IMR-90 (cell line): ENCODE results near the gene ZNF618. TPM values are rescaled to one million over a fixed set of nuclear protein-coding genes. Genes with fewer than 3 reads are reported as not detected.

Experiments
- ATAC-seq: fragments of 200-7000 bp; cut with Tn5 transposase; 2 replicates; pipeline ENCODE4 v1.9.1; 2020; ENCODE audit warnings: low read depth, mild to moderate bottlenecking, moderate library complexity
- BruUV-seq: library from RNA; stranded (reverse); fragments of 400-500 nt; replicated peaks from 2 replicates; lab custom pipeline; 2021; lab: Mats Ljungman, UMichigan
- CTCF ChIA-PET: fragments of 300-600 bp; formaldehyde crosslinking; extraction: SDS; loops from one replicate; lab custom pipeline; 2021; ENCODE audit warnings: antibody characterized with exemption; lab: Yijun Ruan, JAX
- POLR2A ChIA-PET: fragments of 300-600 bp; sonication (Branson Sonifier 250); formaldehyde crosslinking; loops from one replicate; lab custom pipeline; 2022; ENCODE audit warnings: antibody characterized with exemption; ENCODE audit not compliant: unreplicated experiment; lab: Charles Lee
- DNase-seq: peaks from one replicate; pipeline ENCODE4 v3.0.0; 2013
- H2AFZ ChIP-seq: replicated peaks from 2 replicates; pipeline ENCODE3; 2013; ENCODE audit warnings: low read length, mild to moderate bottlenecking; ENCODE audit not compliant: poor library complexity
- H2AK5ac ChIP-seq: 2 replicates; pipeline ENCODE4 v1.6.1; 2013; ENCODE audit warnings: low read depth, low read length, inconsistent platforms
- H2AK9ac ChIP-seq: replicated peaks from 2 replicates; pipeline ENCODE3; 2013; ENCODE audit warnings: mild to moderate bottlenecking, low read depth, low read length, moderate library complexity; ENCODE audit not compliant: poor library complexity
- H2BK120ac ChIP-seq: 2 replicates; pipeline ENCODE4 v1.6.1; 2013; ENCODE audit warnings: low read depth, low read length, inconsistent platforms
- H2BK15ac ChIP-seq: 3 replicates; pipeline ENCODE4 v1.6.1; 2013; ENCODE audit warnings: low read depth, low read length, inconsistent platforms
- H2BK20ac ChIP-seq: 2 replicates; pipeline ENCODE4 v1.6.1; 2013; ENCODE audit warnings: low read depth, mild to moderate bottlenecking, inconsistent platforms, low read length, moderate library complexity
- H2BK5ac ChIP-seq: 2 replicates; pipeline ENCODE4 v1.6.1; 2013; ENCODE audit warnings: mild to moderate bottlenecking, low read depth, low read length, inconsistent platforms; ENCODE audit not compliant: poor library complexity, severe bottlenecking
- H3K14ac ChIP-seq: replicated peaks from 2 replicates; pipeline ENCODE4 v1.6.1; 2013; ENCODE audit warnings: low read depth, low read length, inconsistent platforms
- H3K18ac ChIP-seq: 2 replicates; pipeline ENCODE4 v1.6.1; 2013; ENCODE audit warnings: low read depth, low read length, control low read depth
- H3K23ac ChIP-seq: 2 replicates; pipeline ENCODE4 v1.6.1; 2013; ENCODE audit warnings: low read depth, low read length, inconsistent platforms
- H3K27ac ChIP-seq: 2 replicates; pipeline ENCODE4 v1.5.1; 2013; ENCODE audit warnings: mild to moderate bottlenecking, control low read depth, low read length; ENCODE audit not compliant: insufficient read depth
- H3K27me3 ChIP-seq: 2 replicates; pipeline ENCODE4 v1.6.1; 2013; ENCODE audit warnings: low read length; ENCODE audit not compliant: control insufficient read depth, insufficient read depth
- H3K36me3 ChIP-seq: 2 replicates; pipeline ENCODE4 v1.6.1; 2013; ENCODE audit warnings: low read length, mixed read lengths; ENCODE audit not compliant: control insufficient read depth, insufficient read depth
- H3K4ac ChIP-seq: 2 replicates; pipeline ENCODE4 v1.6.1; 2013; ENCODE audit warnings: low read depth, low read length, inconsistent platforms
- H3K4me1 ChIP-seq: 2 replicates; pipeline ENCODE4 v1.6.1; 2013; ENCODE audit warnings: low read length, mixed read lengths; ENCODE audit not compliant: control insufficient read depth, insufficient read depth
- H3K4me2 ChIP-seq: 2 replicates; pipeline ENCODE4 v1.6.1; 2013; ENCODE audit warnings: low read depth, mild to moderate bottlenecking, control low read depth, low read length, moderate library complexity
- H3K4me3 ChIP-seq: 2 replicates; pipeline ENCODE4 v1.5.1; 2013; ENCODE audit warnings: low read depth, mild to moderate bottlenecking, control low read depth, low read length, moderate library complexity; ENCODE audit not compliant: insufficient read depth
- H3K56ac ChIP-seq: 2 replicates; pipeline ENCODE4 v1.6.1; 2013; ENCODE audit warnings: low read length, inconsistent platforms; ENCODE audit not compliant: insufficient read depth; ENCODE audit errors: extremely low read depth
- H3K79me1 ChIP-seq, 2 experiments: 2 replicates each; pipeline ENCODE4 v1.6.1; 2013; ENCODE audit warnings: low read length in 2 of 2, inconsistent platforms in 1 of 2, low read depth in 1 of 2
- H3K9ac ChIP-seq: 2 replicates; pipeline ENCODE4 v1.6.1; 2013; ENCODE audit warnings: low read depth, low read length, control low read depth
- H3K9me1 ChIP-seq: 2 replicates; pipeline ENCODE4 v1.6.1; 2013; ENCODE audit warnings: low read length, inconsistent platforms; ENCODE audit not compliant: insufficient read depth
- H3K9me3 ChIP-seq: 2 replicates; pipeline ENCODE4 v1.6.1; 2013; ENCODE audit warnings: low read length; ENCODE audit not compliant: control insufficient read depth, insufficient read depth
- H4K20me1 ChIP-seq: 2 replicates; pipeline ENCODE4 v1.6.1; 2013; ENCODE audit warnings: low read length, inconsistent platforms; ENCODE audit not compliant: insufficient read depth
- H4K5ac ChIP-seq: 2 replicates; pipeline ENCODE4 v1.6.1; 2013; ENCODE audit warnings: mild to moderate bottlenecking, low read depth, low read length, control low read depth
- H4K8ac ChIP-seq, 2 experiments: 2 replicates each; pipeline ENCODE4 v1.6.1; 2013; ENCODE audit warnings: low read depth in 2 of 2, low read length in 2 of 2, control low read depth in 1 of 2, inconsistent platforms in 1 of 2
- H4K91ac ChIP-seq: 2 replicates; pipeline ENCODE4 v1.6.1; 2013; ENCODE audit warnings: low read depth, low read length, inconsistent platforms; ENCODE audit not compliant: insufficient read depth
- BHLHE40 ChIP-seq: fragments of 150-350 bp; IDR thresholded peaks from 2 replicates; pipeline ENCODE4 v1.6.1; 2016; ENCODE audit warnings: mild to moderate bottlenecking, low read depth, low read length
- FOS ChIP-seq: fragments of 150-350 bp; IDR thresholded peaks from 2 replicates; pipeline ENCODE4 v1.6.1; 2016; ENCODE audit warnings: low read depth, low read length
- RCOR1 ChIP-seq: IDR thresholded peaks from 2 replicates; pipeline ENCODE4 v1.6.1; 2012; ENCODE audit warnings: mild to moderate bottlenecking, low read length, improper control_type of control experiment; ENCODE audit not compliant: insufficient replicate concordance
- RFX5 ChIP-seq: IDR thresholded peaks from 2 replicates; pipeline ENCODE4 v1.8.0; 2012; ENCODE audit warnings: low read depth, mild to moderate bottlenecking, low read length, moderate library complexity
- WGBS, 2 experiments: methylation state at CpG; one replicate each; pipeline versions ENCODE4 v1.1.5 to v1.1.7; 2013; ENCODE audit warnings: missing lambda C conversion rate in 2 of 2; ENCODE audit not compliant: insufficient read length in 1 of 2; ENCODE audit errors: extremely low coverage in 2 of 2; 5-methylcytosine and 5-hydroxymethylcytosine counted together
- dilution Hi-C: fragments of 300-500 bp; cut with HindIII; formaldehyde crosslinking; loops from one replicate; pipeline ENCODE4 v1.14.3; 2018; ENCODE audit warnings: low sequenced_read_pairs; ENCODE audit not compliant: unreplicated experiment
- in situ Hi-C: fragments of 300-500 bp; cut with MboI; formaldehyde crosslinking; loops from 3 replicates; pipeline ENCODE4 v1.14.3; 2019; ENCODE audit warnings: low sequenced_read_pairs, inconsistent platforms, mixed read lengths
- intact Hi-C: fragments of 100-400 bp; cut with micrococcal nuclease; formaldehyde crosslinking; loops from 2 replicates; pipeline ENCODE4 v1.10.0; 2022
- polyA plus RNA-seq, 3 experiments: library from polyadenylated mRNA; depleted of rRNA; stranded (reverse); fragments of >200 nt; gene quantifications; 2 replicates each; pipeline ENCODE4 v1.2.3, GENCODE V29; 2012; ENCODE audit warnings: low replicate concordance in 1 of 3
- total RNA-seq: library from RNA; depleted of rRNA; stranded (reverse); fragments of >200 nt; gene quantifications from 2 replicates; pipeline ENCODE4 v1.2.3, GENCODE V29; 2012

ZNF618 gene
- total and polyA plus RNA-seq, 2 of the 4 experiments (the other 2 are of a cell fraction): 8.2 to 9.4 TPM

- no peak for DNase-seq
- H3K79me1 ChIP-seq: peaks cover 34 to 66% of the 10 kb centered on the region in 2 experiments
- H3K4me2 ChIP-seq: no peak overlapping the region
- no TSS peak for BruUV-seq
- H3K56ac ChIP-seq: no peak overlapping the region
- no peaks in the 10 kb centered on the region for H3K27me3 ChIP-seq
- no peak for TF ChIP-seq RFX5
- no peak for TF ChIP-seq BHLHE40
- TF ChIP-seq FOS: no peak
- TF ChIP-seq RCOR1: no peak
- CTCF ChIA-PET: no interaction called here
- no CpG with 5 or more reads among the region's 2 CpGs for WGBS, 2 experiments
- intact Hi-C loops: no loop called here
- H3K23ac ChIP-seq: no peak overlapping the region
- H3K18ac ChIP-seq: no peak overlapping the region
- H2AK5ac ChIP-seq: no peak overlapping the region
- no peak overlapping the region for H4K5ac ChIP-seq
- dilution Hi-C loops: no loop called here
- no peak for ATAC-seq
- in situ Hi-C loops: no loop called here
- H4K91ac ChIP-seq: no peak overlapping the region
- H3K4me3 ChIP-seq: no peak overlapping the region
- no peak overlapping the region for H2BK5ac ChIP-seq
- peaks cover 2% of the 10 kb centered on the region; the same call in 1 of the 2 replicates for H3K9me3 ChIP-seq
- H3K4ac ChIP-seq: no peak overlapping the region
- peaks cover 40% of the 10 kb centered on the region for H4K20me1 ChIP-seq
- no peak overlapping the region for H2AK9ac ChIP-seq
- no peak overlapping the region for H2AFZ ChIP-seq
- no peak overlapping the region for H3K14ac ChIP-seq
- H3K4me1 ChIP-seq: peaks cover 10% of the 10 kb centered on the region
- H2BK120ac ChIP-seq: no peak overlapping the region
- POLR2A ChIA-PET: no interaction called here
- H3K27ac ChIP-seq: no peak overlapping the region
- peaks cover 4% of the 10 kb centered on the region for H3K36me3 ChIP-seq
- no peak overlapping the region for H3K9ac ChIP-seq
- peaks cover 13% of the 10 kb centered on the region for H3K9me1 ChIP-seq
- H4K8ac ChIP-seq: no peak overlapping the region
- no peak overlapping the region for H2BK20ac ChIP-seq
- H2BK15ac ChIP-seq: no peak overlapping the region
Observed at GRCh38 chr9:113890704-113891103, 14.6 kb downstream of the ZNF618 start.
